Cardiac muscle cell (in vitro differentiated cells and primary cell): ENCODE results near the gene KAZN. TPM values are rescaled to one million over a fixed set of nuclear protein-coding genes. Genes with fewer than 3 reads are reported as not detected.
A peak's percentile ranks its signal among the peaks of the same experiment; 100 is the strongest.

Experiments
- DNase-seq, 2 donors: peaks; one replicate each; pipeline versions ENCODE4 v3.0.0 to v3.0.0-alpha.2; 2010 to 2017; ENCODE audit warnings: low read depth in 1 of 2, low spot score in 1 of 2
- H3K27ac ChIP-seq: fragments of 200-600 bp; sonication (generic); 2 replicates; pipeline ENCODE4 v1.5.1; 2016
- H3K27me3 ChIP-seq: fragments of 200-600 bp; sonication (generic); 2 replicates; pipeline ENCODE4 v1.6.0; 2016; ENCODE audit warnings: control low read depth
- H3K36me3 ChIP-seq: fragments of 200-600 bp; sonication (generic); 2 replicates; pipeline ENCODE4 v1.5.1; 2016; ENCODE audit warnings: control low read depth
- H3K4me1 ChIP-seq: fragments of 200-600 bp; sonication (generic); 2 replicates; pipeline ENCODE4 v1.8.1; 2017; ENCODE audit warnings: low read depth, mild to moderate bottlenecking, mixed run types
- H3K4me3 ChIP-seq: fragments of 200-600 bp; sonication (generic); 2 replicates; pipeline ENCODE4 v1.5.1; 2016; ENCODE audit warnings: mild to moderate bottlenecking
- H3K9me3 ChIP-seq: fragments of 200-600 bp; sonication (generic); 2 replicates; pipeline ENCODE4 v1.5.1; 2017; ENCODE audit warnings: low read depth, mild to moderate bottlenecking, control low read depth
- polyA plus RNA-seq: library from polyadenylated mRNA; unstranded; fragments of >200 nt; fragmentation: Nextera tagmentation; extraction: Ambion mirVana; gene quantifications from 2 replicates; pipeline ENCODE4 v1.2.1, GENCODE V29; 2016
- total RNA-seq: library from RNA; depleted of rRNA; stranded (reverse); fragments of >200 nt; gene quantifications from 2 replicates; pipeline ENCODE4 v1.2.3, GENCODE V29; 2016
- TF ChIP-seq, protein P1 (sequence below): IDR thresholded peaks from 2 replicates; pipeline ENCODE4 v1.5.1; 2012; ENCODE audit warnings: low read depth, mild to moderate bottlenecking, low read length

Gene KAZN
- total and polyA plus RNA-seq, 2 experiments from 2014 or later: 17.5 to 26.9 TPM

DNA sequence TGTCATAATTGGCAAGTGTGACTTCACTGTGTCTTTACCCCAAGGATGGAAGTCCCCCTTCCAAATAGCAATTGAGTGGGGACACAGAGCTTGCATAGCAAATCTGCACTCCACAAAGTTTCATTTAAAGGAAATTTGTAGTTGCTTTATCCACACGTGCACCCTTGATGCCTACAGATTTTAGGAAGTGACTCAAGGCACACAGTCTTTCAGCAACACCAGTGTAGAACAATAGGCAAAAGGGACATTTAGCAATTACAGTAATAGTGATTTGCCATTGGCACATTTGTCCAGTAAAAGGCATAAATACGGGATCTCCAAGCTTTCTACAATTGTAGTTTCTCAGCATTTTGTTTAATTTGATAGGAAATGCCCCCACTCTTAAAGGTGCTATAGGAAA is 43.4 kb upstream of the KAZN start:
- TF ChIP-seq, protein P1, sequence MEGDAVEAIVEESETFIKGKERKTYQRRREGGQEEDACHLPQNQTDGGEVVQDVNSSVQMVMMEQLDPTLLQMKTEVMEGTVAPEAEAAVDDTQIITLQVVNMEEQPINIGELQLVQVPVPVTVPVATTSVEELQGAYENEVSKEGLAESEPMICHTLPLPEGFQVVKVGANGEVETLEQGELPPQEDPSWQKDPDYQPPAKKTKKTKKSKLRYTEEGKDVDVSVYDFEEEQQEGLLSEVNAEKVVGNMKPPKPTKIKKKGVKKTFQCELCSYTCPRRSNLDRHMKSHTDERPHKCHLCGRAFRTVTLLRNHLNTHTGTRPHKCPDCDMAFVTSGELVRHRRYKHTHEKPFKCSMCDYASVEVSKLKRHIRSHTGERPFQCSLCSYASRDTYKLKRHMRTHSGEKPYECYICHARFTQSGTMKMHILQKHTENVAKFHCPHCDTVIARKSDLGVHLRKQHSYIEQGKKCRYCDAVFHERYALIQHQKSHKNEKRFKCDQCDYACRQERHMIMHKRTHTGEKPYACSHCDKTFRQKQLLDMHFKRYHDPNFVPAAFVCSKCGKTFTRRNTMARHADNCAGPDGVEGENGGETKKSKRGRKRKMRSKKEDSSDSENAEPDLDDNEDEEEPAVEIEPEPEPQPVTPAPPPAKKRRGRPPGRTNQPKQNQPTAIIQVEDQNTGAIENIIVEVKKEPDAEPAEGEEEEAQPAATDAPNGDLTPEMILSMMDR: no peak
- Histone ChIP-seq H3K4me1 (no peaks in the 10 kb centered on the region), H3K27ac (no peak overlapping the region), H3K27me3 (no peaks in the 10 kb centered on the region), H3K9me3 (no peaks in the 10 kb centered on the region), H3K4me3 (no peak overlapping the region), H3K36me3 (no peaks in the 10 kb centered on the region)
- no peak for DNase-seq

DNA sequence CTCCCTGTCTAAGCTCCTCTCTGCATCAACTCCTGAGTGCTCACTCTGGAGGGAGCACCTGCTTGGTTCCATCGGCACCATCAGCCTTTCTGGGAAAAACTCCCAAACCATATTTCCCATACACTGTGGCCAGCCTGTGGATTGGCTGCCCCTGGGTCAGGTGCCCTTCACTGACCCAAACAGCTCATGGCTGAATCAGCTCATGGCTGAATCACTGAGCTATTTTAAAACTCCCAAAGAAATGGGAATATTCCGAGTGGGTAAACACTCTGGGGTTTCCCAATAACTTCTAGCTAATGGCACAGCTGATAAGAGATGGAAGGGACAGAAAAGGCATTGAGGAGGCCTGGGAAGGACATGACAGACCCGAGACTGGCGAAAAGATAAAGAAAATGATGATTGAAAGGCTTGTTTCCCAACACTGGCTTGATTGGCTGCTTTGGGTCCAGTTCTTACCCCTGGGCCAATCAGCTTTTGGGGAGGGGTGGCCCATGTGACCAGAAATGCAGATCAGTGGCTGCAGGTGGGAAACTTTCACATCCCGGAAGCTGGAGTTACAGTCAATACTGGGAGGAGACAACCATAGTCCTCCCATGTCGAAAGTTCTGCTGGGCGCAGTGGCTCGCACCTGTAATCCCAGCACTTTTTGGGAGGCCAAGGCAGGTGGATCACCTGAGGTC is 37.3 kb upstream of the KAZN start:
- no peaks in the 10 kb centered on the region for H3K27me3 ChIP-seq
- DNase-seq: no peak
- no peaks in the 10 kb centered on the region for H3K36me3 ChIP-seq
- TF ChIP-seq, protein P1: no peak
- H3K4me1 ChIP-seq: no peaks in the 10 kb centered on the region
- H3K9me3 ChIP-seq: no peaks in the 10 kb centered on the region
- H3K4me3 ChIP-seq: no peak overlapping the region
- H3K27ac ChIP-seq: no peak overlapping the region

DNA sequence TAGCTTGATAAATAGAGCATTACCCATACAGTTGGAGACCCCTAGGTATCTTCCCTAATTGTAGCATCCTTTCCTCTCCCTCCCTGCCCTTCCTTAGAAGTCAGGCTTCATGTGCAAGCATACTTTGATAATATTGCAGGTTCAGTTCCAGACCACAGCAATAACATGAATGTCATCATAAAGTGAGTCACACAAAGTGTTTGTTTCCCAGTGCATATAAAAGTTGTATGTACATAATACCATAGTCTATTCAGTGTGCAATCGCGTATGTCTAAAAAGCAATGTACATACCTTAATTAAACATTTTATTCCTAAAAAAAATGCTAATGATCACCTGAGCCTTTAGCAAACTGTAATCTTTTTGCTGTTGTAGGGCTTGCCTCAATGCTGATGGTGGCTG is 33.4 kb upstream of the KAZN start:
- Histone ChIP-seq H3K36me3 (no peaks in the 10 kb centered on the region), H3K9me3 (no peaks in the 10 kb centered on the region), H3K4me3 (no peak overlapping the region), H3K4me1 (no peaks in the 10 kb centered on the region), H3K27ac (no peak overlapping the region), H3K27me3 (no peaks in the 10 kb centered on the region)
- TF ChIP-seq, protein P1: no peak
- DNase-seq: no peak

DNA sequence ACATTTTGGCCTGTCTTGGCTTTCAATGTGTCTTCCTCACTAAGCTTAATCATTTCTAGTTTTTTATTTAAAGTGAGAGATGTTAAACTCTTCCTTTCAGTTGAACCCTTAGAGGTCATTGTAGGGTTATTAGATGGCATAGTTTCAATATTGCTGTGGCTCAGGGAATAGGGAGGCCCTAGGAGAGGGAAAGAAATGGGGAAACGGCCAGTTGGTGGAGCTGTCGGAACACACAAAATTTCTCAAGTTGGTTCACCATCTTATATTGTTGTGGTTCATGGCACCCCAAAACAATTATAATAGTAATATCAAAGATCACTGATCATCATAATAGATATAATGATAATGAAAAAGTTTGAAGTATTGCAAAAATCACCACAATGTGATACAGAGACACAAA is 31.4 kb upstream of the KAZN start:
- H3K4me1 ChIP-seq: no peaks in the 10 kb centered on the region
- DNase-seq: peak in 1 of 2 donors; percentile 8

DNA sequence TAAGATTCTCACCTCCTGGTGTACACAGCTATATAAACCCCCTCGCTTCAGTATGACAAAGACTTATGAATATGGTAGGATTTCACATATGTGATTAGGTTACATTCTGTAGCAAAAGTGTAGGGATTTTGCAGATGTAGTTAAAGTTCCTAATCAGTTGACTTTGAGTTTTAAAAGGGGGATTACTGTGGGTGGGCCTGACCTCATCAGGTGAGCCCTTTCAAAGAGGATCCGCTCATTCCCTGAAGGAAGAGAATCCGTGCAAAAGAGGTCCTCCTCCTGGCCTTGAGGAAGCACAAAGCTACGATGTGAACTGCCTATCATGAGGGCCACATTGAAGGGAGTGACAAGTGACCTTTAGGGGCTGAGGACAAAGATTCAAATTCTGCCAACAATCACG is 30.6 kb upstream of the KAZN start:
- TF ChIP-seq, protein P1: no peak
- no peaks in the 10 kb centered on the region for H3K9me3 ChIP-seq
- no peaks in the 10 kb centered on the region for H3K36me3 ChIP-seq
- DNase-seq: no peak
- H3K4me1 ChIP-seq: no peaks in the 10 kb centered on the region
- H3K27me3 ChIP-seq: no peaks in the 10 kb centered on the region
- no peak overlapping the region for H3K4me3 ChIP-seq
- no peak overlapping the region for H3K27ac ChIP-seq

More for the DNA sequence above, 31.4 kb upstream of the KAZN start:
- H3K9me3 ChIP-seq: no peaks in the 10 kb centered on the region
- no peaks in the 10 kb centered on the region for H3K36me3 ChIP-seq
- no peak overlapping the region for H3K27ac ChIP-seq
- H3K4me3 ChIP-seq: no peak overlapping the region
- H3K27me3 ChIP-seq: no peaks in the 10 kb centered on the region
- TF ChIP-seq, protein P1: peak; percentile 17
